Small intestine (tissue), 7 donors: Measurements from ENCODE around the gene EFNA2. TPM values are rescaled to one million over a fixed set of nuclear protein-coding genes. Genes with fewer than 3 reads are reported as not detected.

Experiments
- DNase-seq, 2 donors: peaks; one replicate each; pipeline versions ENCODE4 v3.0.0 to v3.0.0-alpha.2; 2013
- FAIRE-seq: peaks from 2 replicates; lab custom pipeline; 2012; peaks lifted over from hg19 to GRCh38; lab: Jason Lieb, UNC
- H3K27ac ChIP-seq, 3 donors: one replicate each; pipeline ENCODE4 v1.5.1; 2013; ENCODE audit warnings: low read length in 2 of 3, mild to moderate bottlenecking in 2 of 3, control low read depth in 1 of 3, inconsistent platforms in 1 of 3, low read depth in 1 of 3, moderate library complexity in 1 of 3
- H3K27me3 ChIP-seq, 3 donors: one replicate each; pipeline ENCODE4 v1.6.1; 2013; ENCODE audit warnings: low read length in 3 of 3, inconsistent platforms in 1 of 3; ENCODE audit not compliant: control insufficient read depth in 3 of 3, insufficient read depth in 3 of 3
- H3K36me3 ChIP-seq, 3 donors: one replicate each; pipeline ENCODE4 v1.6.1; 2013; ENCODE audit warnings: low read length in 3 of 3, inconsistent platforms in 1 of 3, low read depth in 1 of 3, mild to moderate bottlenecking in 1 of 3, moderate library complexity in 1 of 3; ENCODE audit not compliant: control insufficient read depth in 3 of 3, insufficient read depth in 2 of 3
- H3K4me1 ChIP-seq, 3 donors: one replicate each; pipeline ENCODE4 v1.6.1; 2013; ENCODE audit warnings: low read length in 2 of 3, inconsistent platforms in 1 of 3, low read depth in 1 of 3, mild to moderate bottlenecking in 1 of 3, moderate library complexity in 1 of 3; ENCODE audit not compliant: control insufficient read depth in 3 of 3, insufficient read depth in 2 of 3
- H3K4me3 ChIP-seq, 3 donors: one replicate each; pipeline ENCODE4 v1.5.1; 2013; ENCODE audit warnings: low read length in 3 of 3, control low read depth in 1 of 3, inconsistent platforms in 1 of 3, low read depth in 1 of 3, mild to moderate bottlenecking in 1 of 3, moderate library complexity in 1 of 3
- H3K9me3 ChIP-seq, 2 donors: one replicate each; pipeline ENCODE4 v1.6.1; 2013; ENCODE audit warnings: low read depth in 1 of 2, low read length in 1 of 2; ENCODE audit not compliant: control insufficient read depth in 2 of 2, insufficient read depth in 1 of 2
- WGBS, 3 donors: extraction: QIAGEN DNeasy Blood & Tissue Kit; methylation state at CpG; one replicate each; pipeline ENCODE4 v1.1.7; 2013; 5-methylcytosine and 5-hydroxymethylcytosine counted together
- polyA plus RNA-seq, 4 donors: library from polyadenylated mRNA; stranded (reverse) in 3 of 4; unstranded in 1 of 4; fragments of 200-250 nt in 3 of 4; fragments of 120-200 nt in 1 of 4; gene quantifications; one replicate each; pipeline versions ENCODE4 v1.2.1 to v1.2.3, GENCODE V29; 2013
- donor health status: healthy with polysubstance abuse.
- donor health status: control.
- donor health status: control.
- donor health status: Bipolar disorder and iron deficiency.
- donor health status: healthy.

Gene EFNA2
- polyA plus RNA-seq, 4 donors: 17.7 to 31.3 (median 27.6) TPM

DNA sequence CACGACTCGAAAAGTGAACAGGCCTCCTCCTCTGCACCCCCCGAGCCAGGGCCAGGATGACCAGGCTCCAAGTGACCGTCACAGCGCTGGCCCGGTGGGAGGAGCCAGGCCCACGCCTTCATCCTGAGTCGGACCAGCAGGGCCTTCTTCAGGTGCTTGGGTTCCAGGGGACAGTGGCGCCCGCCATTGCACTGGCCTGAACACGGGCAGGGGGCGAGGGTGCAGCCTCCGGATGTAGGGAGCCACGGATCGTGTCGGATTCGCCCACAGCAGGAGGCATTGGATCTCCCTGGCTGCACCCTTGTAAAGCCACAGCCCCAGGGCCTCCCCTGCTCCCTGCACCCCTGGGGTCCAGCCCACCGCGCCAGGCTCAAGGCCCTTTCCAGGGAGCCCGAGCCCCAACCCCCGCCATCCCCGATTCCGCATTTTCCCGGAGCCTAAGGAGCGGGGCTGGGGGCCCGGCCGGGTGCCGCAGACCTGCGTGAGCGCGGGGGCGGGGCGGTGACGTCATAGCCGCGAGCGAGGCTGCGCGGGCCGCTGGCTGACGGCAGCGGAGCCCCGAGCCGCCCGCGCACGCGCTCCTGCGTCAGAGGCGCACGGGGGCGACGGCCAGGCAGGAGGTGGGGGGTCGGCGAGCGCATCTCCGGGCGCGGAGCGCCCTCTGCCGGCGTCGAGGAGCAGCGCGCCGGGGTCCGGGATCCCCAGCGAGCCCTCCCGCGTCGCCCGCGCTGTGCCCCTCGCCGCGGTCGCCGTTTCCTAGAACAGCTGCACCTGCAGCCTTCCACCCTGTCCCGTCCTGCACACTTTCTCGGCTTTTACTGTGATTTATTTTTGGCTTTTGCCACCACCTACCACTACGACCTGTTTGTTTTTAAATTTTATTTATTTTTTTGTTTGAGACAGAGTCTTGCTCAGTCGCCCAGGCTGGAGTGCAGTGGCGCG lies 45.6 kb upstream of the EFNA2 start:
- DNase-seq (peak; percentile 73 to 94), FAIRE-seq (no peak)
- Histone ChIP-seq H3K36me3 (peaks cover 0 to 27% (median 0%) of the 10 kb centered on the region in 3 donors), H3K27ac (peak overlapping the region in 2 of 3 donors; percentile 57 to 78), H3K27me3 (peaks cover 5 to 23% (median 6%) of the 10 kb centered on the region in 3 donors), H3K4me3 (peak overlapping the region in 2 of 3 donors; percentile 18 to 39), H3K9me3 (no peaks in the 10 kb centered on the region), H3K4me1 (peaks cover 3 to 54% (median 3%) of the 10 kb centered on the region in 3 donors)
- WGBS, 3 donors: 7 to 11% (median 10%) methylated on average over 46 to 84 of the region's 84 CpGs

- no peak overlapping the region for H3K27ac ChIP-seq
- H3K4me1 ChIP-seq: peaks cover 3 to 62% (median 3%) of the 10 kb centered on the region in 3 donors
Observed at GRCh38 chr19:1240925-1241324, 44.7 kb upstream of the EFNA2 start.

GRCh38 chr19:1241417-1242095 lies 44.1 kb upstream of the EFNA2 start, which contains the start of gene ATP5F1D:
Gene ATP5F1D (plus strand): TSS chr19:1241751. CDS start chr19:1241851, 100 bp downstream.
- H3K9me3 ChIP-seq: no peaks in the 10 kb centered on the region
- DNase-seq: peak; percentile 95 to 97
- H3K4me1 ChIP-seq: peaks cover 3 to 65% (median 3%) of the 10 kb centered on the region in 3 donors
- H3K27ac ChIP-seq: peak within 1 kb of the TSS; percentile 36 to 88 (median 72)
- H3K27me3 ChIP-seq: peaks cover 0 to 12% (median 6%) of the 10 kb centered on the region in 3 donors
- FAIRE-seq: no peak
- WGBS, 3 donors: 0 to 1% (median 1%) methylated on average over 33 to 79 of the region's 79 CpGs
- peak within 1 kb of the TSS; percentile 71 to 88 (median 73) for H3K4me3 ChIP-seq
- peaks cover 0 to 35% (median 0%) of the 10 kb centered on the region in 3 donors for H3K36me3 ChIP-seq

More at GRCh38 chr19:1240925-1241324, 44.7 kb upstream of the EFNA2 start:
- Histone ChIP-seq H3K9me3 (no peaks in the 10 kb centered on the region), H3K36me3 (peaks cover 0 to 32% (median 0%) of the 10 kb centered on the region in 3 donors), H3K4me3 (peak overlapping the region in 2 of 3 donors; percentile 29 to 71), H3K27me3 (peaks cover 4 to 19% (median 6%) of the 10 kb centered on the region in 3 donors)
- 32 to 52% (median 41%) methylated on average over 14 to 15 of the region's 15 CpGs for WGBS, 3 donors
- DNase-seq (no peak), FAIRE-seq (no peak)

DNA sequence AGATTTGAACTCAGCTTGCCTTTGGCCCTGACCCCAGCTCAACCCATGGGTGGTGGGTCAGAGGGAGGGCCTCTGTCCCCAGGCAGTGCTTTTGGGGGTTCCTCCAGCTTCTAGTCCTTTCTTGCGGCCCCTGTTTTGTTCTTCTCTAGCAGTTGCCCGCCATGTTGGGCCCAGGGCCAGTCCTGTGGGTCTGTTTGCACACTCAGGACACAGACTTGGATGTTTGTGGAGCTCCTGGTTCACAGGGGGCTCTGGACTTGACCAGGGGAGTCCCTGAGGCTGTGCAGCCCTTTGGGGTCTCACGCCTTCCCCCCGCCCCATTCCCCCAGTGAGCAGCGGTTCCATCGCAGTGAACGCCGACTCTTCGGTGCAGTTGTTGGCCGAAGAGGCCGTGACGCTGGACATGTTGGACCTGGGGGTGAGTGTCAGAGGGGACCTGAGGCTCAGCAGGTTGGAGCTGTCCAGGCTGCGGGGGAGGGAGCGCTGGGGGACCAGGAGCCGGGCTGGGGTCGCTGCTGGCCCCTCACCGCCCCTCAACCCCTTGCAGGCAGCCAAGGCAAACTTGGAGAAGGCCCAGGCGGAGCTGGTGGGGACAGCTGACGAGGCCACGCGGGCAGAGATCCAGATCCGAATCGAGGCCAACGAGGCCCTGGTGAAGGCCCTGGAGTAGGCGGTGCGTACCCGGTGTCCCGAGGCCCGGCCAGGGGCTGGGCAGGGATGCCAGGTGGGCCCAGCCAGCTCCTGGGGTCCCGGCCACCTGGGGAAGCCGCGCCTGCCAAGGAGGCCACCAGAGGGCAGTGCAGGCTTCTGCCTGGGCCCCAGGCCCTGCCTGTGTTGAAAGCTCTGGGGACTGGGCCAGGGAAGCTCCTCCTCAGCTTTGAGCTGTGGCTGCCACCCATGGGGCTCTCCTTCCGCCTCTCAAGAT lies 41.6 kb upstream of the EFNA2 start:
- no peak for FAIRE-seq
- peak; percentile 88 to 93 for DNase-seq
- WGBS, 3 donors: 44 to 58% (median 54%) methylated on average over 23 to 33 of the region's 33 CpGs
- H3K4me3 ChIP-seq: peak overlapping the region in 2 of 3 donors; percentile 32 to 39
- H3K36me3 ChIP-seq: peaks cover 0 to 35% (median 0%) of the 10 kb centered on the region in 3 donors
- peaks cover 0 to 73% (median 3%) of the 10 kb centered on the region in 3 donors for H3K4me1 ChIP-seq
- no peaks in the 10 kb centered on the region for H3K9me3 ChIP-seq
- H3K27me3 ChIP-seq: no peaks in the 10 kb centered on the region
- peak overlapping the region; percentile 86 to 97 (median 96) for H3K27ac ChIP-seq

GRCh38 chr19:1244693-1245451 lies 40.8 kb upstream of the EFNA2 start:
- DNase-seq (peak; percentile 88 to 91), FAIRE-seq (no peak)
- Histone ChIP-seq H3K4me3 (peak overlapping the region in 2 of 3 donors; percentile 32 to 39), H3K27ac (peak overlapping the region; percentile 86 to 97 (median 96)), H3K9me3 (no peaks in the 10 kb centered on the region), H3K36me3 (peaks cover 0 to 36% (median 0%) of the 10 kb centered on the region in 3 donors), H3K4me1 (peaks cover 0 to 70% (median 3%) of the 10 kb centered on the region in 3 donors), H3K27me3 (no peaks in the 10 kb centered on the region)
- WGBS, 3 donors: 15 to 27% (median 19%) methylated on average over 24 to 31 of the region's 31 CpGs

GRCh38 chr19:1245494-1246264 lies 40.0 kb upstream of the EFNA2 start:
- H3K9me3 ChIP-seq: no peaks in the 10 kb centered on the region
- DNase-seq (peak; percentile 92 to 94), FAIRE-seq (no peak)
- WGBS, 3 donors: 50 to 72% (median 56%) methylated on average over 22 to 26 of the region's 26 CpGs
- H3K36me3 ChIP-seq: peaks cover 0 to 42% (median 5%) of the 10 kb centered on the region in 3 donors
- H3K27ac ChIP-seq: peak overlapping the region; percentile 86 to 97 (median 96)
- no peaks in the 10 kb centered on the region for H3K27me3 ChIP-seq
- H3K4me1 ChIP-seq: peaks cover 0 to 64% (median 3%) of the 10 kb centered on the region in 3 donors
- peak overlapping the region in 2 of 3 donors; percentile 18 to 32 for H3K4me3 ChIP-seq
